ENCODE results near the gene ICOS. TPM values are rescaled to one million over a fixed set of nuclear protein-coding genes. Genes with fewer than 3 reads are reported as not detected.

The ICOS gene
- total and polyA plus RNA-seq, 4 donors, result 0.02 to 0.17 (median 0.09) TPM; not detected in 1

DNA sequence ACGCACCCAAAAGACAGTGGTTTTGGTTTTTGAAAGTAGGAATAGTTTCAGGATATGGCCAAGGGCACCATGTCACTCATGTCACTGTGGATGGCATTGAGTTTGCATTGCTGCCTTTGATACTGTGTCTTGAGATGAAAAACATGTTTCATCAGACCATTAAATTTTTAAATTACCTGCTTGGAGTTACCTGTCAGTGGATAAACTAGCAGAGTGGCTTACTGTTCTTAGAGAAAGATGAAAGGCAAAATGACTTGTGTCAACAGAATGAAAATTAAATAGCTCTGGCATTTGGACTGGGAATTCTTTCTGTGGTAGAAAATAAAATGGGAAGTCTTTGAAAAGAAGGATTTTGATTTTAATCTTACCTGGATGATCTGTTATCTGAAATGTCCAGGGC is 386 bp downstream of the ICOS start:
- Histone ChIP-seq H3K27ac (ENCODE audit: low read depth in 1 of 2, low read length in 2 of 2) (no peak overlapping the region), H3K4me3 (ENCODE audit: low read depth in 1 of 3, low read length in 3 of 3) (no peak overlapping the region), H3K27me3 (ENCODE audit: control insufficient read depth in 4 of 4, insufficient read depth in 4 of 4, low read length in 3 of 4) (peaks cover 0 to 2% (median 0%) of the 10 kb centered on the region in 4 donors), H3K9me3 (ENCODE audit: control insufficient read depth in 4 of 4, low read length in 3 of 4) (no peaks in the 10 kb centered on the region), H3K9ac (ENCODE audit: low read depth in 1 of 2, low read length in 2 of 2) (no peak overlapping the region), H3K4me1 (ENCODE audit: control insufficient read depth in 4 of 4, insufficient read depth in 4 of 4, low read length in 3 of 4) (no peaks in the 10 kb centered on the region), H3K36me3 (ENCODE audit: control insufficient read depth in 4 of 4, insufficient read depth in 3 of 4, low read depth in 1 of 4, low read length in 3 of 4) (no peaks in the 10 kb centered on the region)
- no peak for DNase-seq (ENCODE audit: low spot score)
- TF ChIP-seq EGR1 (IDR thresholded peaks at IDR 0.05; ENCODE audit: low read depth in 2 of 2) (no peak), JUND (IDR thresholded peaks at IDR 0.05) (no peak), RAD21 (IDR thresholded peaks at IDR 0.05) (no peak), HNF4A (conservative IDR thresholded peaks at IDR 0.05) (no peak), TAF1 (conservative IDR thresholded peaks at IDR 0.05) (no peak), YY1 (IDR thresholded peaks at IDR 0.05) (no peak)
- TF ChIP-seq, protein P1, sequence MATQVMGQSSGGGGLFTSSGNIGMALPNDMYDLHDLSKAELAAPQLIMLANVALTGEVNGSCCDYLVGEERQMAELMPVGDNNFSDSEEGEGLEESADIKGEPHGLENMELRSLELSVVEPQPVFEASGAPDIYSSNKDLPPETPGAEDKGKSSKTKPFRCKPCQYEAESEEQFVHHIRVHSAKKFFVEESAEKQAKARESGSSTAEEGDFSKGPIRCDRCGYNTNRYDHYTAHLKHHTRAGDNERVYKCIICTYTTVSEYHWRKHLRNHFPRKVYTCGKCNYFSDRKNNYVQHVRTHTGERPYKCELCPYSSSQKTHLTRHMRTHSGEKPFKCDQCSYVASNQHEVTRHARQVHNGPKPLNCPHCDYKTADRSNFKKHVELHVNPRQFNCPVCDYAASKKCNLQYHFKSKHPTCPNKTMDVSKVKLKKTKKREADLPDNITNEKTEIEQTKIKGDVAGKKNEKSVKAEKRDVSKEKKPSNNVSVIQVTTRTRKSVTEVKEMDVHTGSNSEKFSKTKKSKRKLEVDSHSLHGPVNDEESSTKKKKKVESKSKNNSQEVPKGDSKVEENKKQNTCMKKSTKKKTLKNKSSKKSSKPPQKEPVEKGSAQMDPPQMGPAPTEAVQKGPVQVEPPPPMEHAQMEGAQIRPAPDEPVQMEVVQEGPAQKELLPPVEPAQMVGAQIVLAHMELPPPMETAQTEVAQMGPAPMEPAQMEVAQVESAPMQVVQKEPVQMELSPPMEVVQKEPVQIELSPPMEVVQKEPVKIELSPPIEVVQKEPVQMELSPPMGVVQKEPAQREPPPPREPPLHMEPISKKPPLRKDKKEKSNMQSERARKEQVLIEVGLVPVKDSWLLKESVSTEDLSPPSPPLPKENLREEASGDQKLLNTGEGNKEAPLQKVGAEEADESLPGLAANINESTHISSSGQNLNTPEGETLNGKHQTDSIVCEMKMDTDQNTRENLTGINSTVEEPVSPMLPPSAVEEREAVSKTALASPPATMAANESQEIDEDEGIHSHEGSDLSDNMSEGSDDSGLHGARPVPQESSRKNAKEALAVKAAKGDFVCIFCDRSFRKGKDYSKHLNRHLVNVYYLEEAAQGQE (IDR thresholded peaks at IDR 0.05), result no peak
- TF ChIP-seq, protein P2, sequence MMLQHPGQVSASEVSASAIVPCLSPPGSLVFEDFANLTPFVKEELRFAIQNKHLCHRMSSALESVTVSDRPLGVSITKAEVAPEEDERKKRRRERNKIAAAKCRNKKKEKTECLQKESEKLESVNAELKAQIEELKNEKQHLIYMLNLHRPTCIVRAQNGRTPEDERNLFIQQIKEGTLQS (IDR thresholded peaks at IDR 0.05), result no peak
- WGBS, result 93% methylated on average over 1 of the region's 1 CpG

DNA sequence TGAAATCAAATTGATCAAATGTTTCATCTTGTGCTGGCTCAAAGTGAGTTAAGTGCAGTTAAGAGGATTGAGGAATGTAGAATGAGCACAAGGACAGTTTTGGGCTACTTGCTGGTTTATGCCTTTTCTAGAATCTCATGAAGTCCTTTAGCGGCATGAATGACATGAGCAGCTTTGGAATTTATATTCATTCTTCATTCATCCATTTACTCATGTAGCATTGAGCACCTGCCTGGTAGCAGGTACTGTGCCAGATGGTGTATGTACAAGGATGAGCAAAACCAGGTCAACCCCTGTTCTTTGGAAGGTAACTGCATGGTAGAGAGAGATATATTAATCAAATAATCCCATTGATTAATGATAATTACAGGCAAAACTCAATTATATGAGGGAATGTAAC is 1.2 kb downstream of the ICOS start:
- Histone ChIP-seq H3K9me3 (ENCODE audit: control insufficient read depth in 4 of 4, low read length in 3 of 4) (no peaks in the 10 kb centered on the region), H3K9ac (ENCODE audit: low read depth in 1 of 2, low read length in 2 of 2) (no peak overlapping the region), H3K36me3 (ENCODE audit: control insufficient read depth in 4 of 4, insufficient read depth in 3 of 4, low read depth in 1 of 4, low read length in 3 of 4) (no peaks in the 10 kb centered on the region), H3K4me1 (ENCODE audit: control insufficient read depth in 4 of 4, insufficient read depth in 4 of 4, low read length in 3 of 4) (no peaks in the 10 kb centered on the region), H3K27me3 (ENCODE audit: control insufficient read depth in 4 of 4, insufficient read depth in 4 of 4, low read length in 3 of 4) (peaks cover 0 to 3% (median 0%) of the 10 kb centered on the region in 4 donors), H3K27ac (ENCODE audit: low read depth in 1 of 2, low read length in 2 of 2) (no peak overlapping the region), H3K4me3 (ENCODE audit: low read depth in 1 of 3, low read length in 3 of 3) (no peak overlapping the region)
- DNase-seq (ENCODE audit: low spot score), result no peak
- TF ChIP-seq FOXA2 (IDR thresholded peaks at IDR 0.05) (no peak), GABPA (IDR thresholded peaks at IDR 0.05 in 1 of 2, conservative IDR thresholded peaks at IDR 0.05 in 1 of 2) (no peak), JUND (IDR thresholded peaks at IDR 0.05) (no peak), NR2F2 (IDR thresholded peaks at IDR 0.05) (no peak), RXRA (IDR thresholded peaks at IDR 0.05) (no peak), TAF1 (conservative IDR thresholded peaks at IDR 0.05) (no peak), RAD21 (IDR thresholded peaks at IDR 0.05) (no peak)
- TF ChIP-seq, protein P3, sequence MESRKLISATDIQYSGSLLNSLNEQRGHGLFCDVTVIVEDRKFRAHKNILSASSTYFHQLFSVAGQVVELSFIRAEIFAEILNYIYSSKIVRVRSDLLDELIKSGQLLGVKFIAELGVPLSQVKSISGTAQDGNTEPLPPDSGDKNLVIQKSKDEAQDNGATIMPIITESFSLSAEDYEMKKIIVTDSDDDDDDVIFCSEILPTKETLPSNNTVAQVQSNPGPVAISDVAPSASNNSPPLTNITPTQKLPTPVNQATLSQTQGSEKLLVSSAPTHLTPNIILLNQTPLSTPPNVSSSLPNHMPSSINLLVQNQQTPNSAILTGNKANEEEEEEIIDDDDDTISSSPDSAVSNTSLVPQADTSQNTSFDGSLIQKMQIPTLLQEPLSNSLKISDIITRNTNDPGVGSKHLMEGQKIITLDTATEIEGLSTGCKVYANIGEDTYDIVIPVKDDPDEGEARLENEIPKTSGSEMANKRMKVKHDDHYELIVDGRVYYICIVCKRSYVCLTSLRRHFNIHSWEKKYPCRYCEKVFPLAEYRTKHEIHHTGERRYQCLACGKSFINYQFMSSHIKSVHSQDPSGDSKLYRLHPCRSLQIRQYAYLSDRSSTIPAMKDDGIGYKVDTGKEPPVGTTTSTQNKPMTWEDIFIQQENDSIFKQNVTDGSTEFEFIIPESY (IDR thresholded peaks at IDR 0.05), result no peak
- TF ChIP-seq, protein P4, sequence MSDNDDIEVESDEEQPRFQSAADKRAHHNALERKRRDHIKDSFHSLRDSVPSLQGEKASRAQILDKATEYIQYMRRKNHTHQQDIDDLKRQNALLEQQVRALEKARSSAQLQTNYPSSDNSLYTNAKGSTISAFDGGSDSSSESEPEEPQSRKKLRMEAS (IDR thresholded peaks at IDR 0.05), result no peak
- TF ChIP-seq, protein P1 (IDR thresholded peaks at IDR 0.05), result no peak
- 93% methylated on average over 1 of the region's 1 CpG for WGBS

Measured in liver (tissue), 9 donors.